ENCODE measurements around the gene MIF.
"Not testable (repeated sequence)": the region's sequence is repeated elsewhere in the genome, so short reads cannot be mapped to it uniquely, and the experiment has no call there.

Gene MIF

GRCh38 chr22:23903328-23903971, 9.3 kb downstream of the MIF start:
- Histone ChIP-seq H3K36me3 (ENCODE audit: insufficient read depth, low read length) (no peaks in the 10 kb centered on the region), H3K9ac (ENCODE audit: low read depth, low read length) (no peak overlapping the region), H3K4me3 (ENCODE audit: low read length) (no peak overlapping the region), H3K4me1 (ENCODE audit: insufficient read depth, low read length) (peaks cover 13% of the 10 kb centered on the region), H3K9me3 (ENCODE audit: insufficient read depth, low read depth, low read length) (0 out of 2 replicates have a peak, but pooled peaks cover 4% of the 10 kb centered on the region), H3K27ac (ENCODE audit: low read depth, low read length) (no peak overlapping the region), H3K27me3 (ENCODE audit: insufficient read depth, low read length) (no peaks in the 10 kb centered on the region)
- 94% methylated on average over 8 of the region's 8 CpGs for WGBS

- H3K27me3 ChIP-seq (ENCODE audit: insufficient read depth, low read length) = no peaks in the 10 kb centered on the region
- 0 out of 2 replicates have a peak, but pooled peaks cover 4% of the 10 kb centered on the region for H3K9me3 ChIP-seq (ENCODE audit: insufficient read depth, low read depth, low read length)
- no peak overlapping the region for H3K27ac ChIP-seq (ENCODE audit: low read depth, low read length)
- peaks cover 25% of the 10 kb centered on the region for H3K4me1 ChIP-seq (ENCODE audit: insufficient read depth, low read length)
- no peak overlapping the region for H3K4me3 ChIP-seq (ENCODE audit: low read length)
- H3K9ac ChIP-seq (ENCODE audit: low read depth, low read length) = no peak overlapping the region
- no peaks in the 10 kb centered on the region for H3K36me3 ChIP-seq (ENCODE audit: insufficient read depth, low read length)
- 91% methylated on average over 5 of the region's 5 CpGs for WGBS
Measured at GRCh38 chr22:23904573-23905254, 10.5 kb downstream of the MIF start.

GRCh38 chr22:23906641-23907040, 12.5 kb downstream of the MIF start:
- Histone ChIP-seq H3K27me3 (ENCODE audit: insufficient read depth, low read length) (no peaks in the 10 kb centered on the region), H3K9me3 (ENCODE audit: insufficient read depth, low read depth, low read length) (no peaks in the 10 kb centered on the region), H3K27ac (ENCODE audit: low read depth, low read length) (no peak overlapping the region), H3K9ac (ENCODE audit: low read depth, low read length) (no peak overlapping the region), H3K4me3 (ENCODE audit: low read length) (no peak overlapping the region), H3K4me1 (ENCODE audit: insufficient read depth, low read length) (peaks cover 27% of the 10 kb centered on the region), H3K36me3 (ENCODE audit: insufficient read depth, low read length) (no peaks in the 10 kb centered on the region)
- WGBS = 93% methylated on average over 4 of the region's 4 CpGs

GRCh38 chr22:23907423-23907822, 13.2 kb downstream of the MIF start:
- not testable (repeated sequence) for H3K27ac ChIP-seq (ENCODE audit: low read depth, low read length); H3K4me3 ChIP-seq (ENCODE audit: low read length); H3K36me3 ChIP-seq (ENCODE audit: insufficient read depth, low read length); H3K9me3 ChIP-seq (ENCODE audit: insufficient read depth, low read depth, low read length); H3K9ac ChIP-seq (ENCODE audit: low read depth, low read length); H3K27me3 ChIP-seq (ENCODE audit: insufficient read depth, low read length)
- WGBS = 41% methylated on average over 8 of the region's 10 CpGs
- H3K4me1 ChIP-seq (ENCODE audit: insufficient read depth, low read length) = peaks cover 27% of the 10 kb centered on the region

- WGBS = 73% methylated on average over 10 of the region's 11 CpGs
- H3K9me3 ChIP-seq (ENCODE audit: insufficient read depth, low read depth, low read length) = no peaks in the 10 kb centered on the region; the same call in 1 of the 2 replicates
- no peaks in the 10 kb centered on the region for H3K36me3 ChIP-seq (ENCODE audit: insufficient read depth, low read length)
- no peak overlapping the region for H3K4me3 ChIP-seq (ENCODE audit: low read length)
- peaks cover 31% of the 10 kb centered on the region for H3K4me1 ChIP-seq (ENCODE audit: insufficient read depth, low read length)
- H3K27ac ChIP-seq (ENCODE audit: low read depth, low read length) = peak overlapping the region; percentile 30; the same call in 1 of the 2 replicates
- H3K27me3 ChIP-seq (ENCODE audit: insufficient read depth, low read length) = no peaks in the 10 kb centered on the region
- H3K9ac ChIP-seq (ENCODE audit: low read depth, low read length) = no peak overlapping the region
Measured at GRCh38 chr22:23908587-23909205, 14.5 kb downstream of the MIF start.

- no peaks in the 10 kb centered on the region for H3K36me3 ChIP-seq (ENCODE audit: insufficient read depth, low read length)
- H3K9ac ChIP-seq (ENCODE audit: low read depth, low read length) = no peak overlapping the region
- no peak overlapping the region for H3K4me3 ChIP-seq (ENCODE audit: low read length)
- 84% methylated on average over 6 of the region's 6 CpGs for WGBS
- H3K9me3 ChIP-seq (ENCODE audit: insufficient read depth, low read depth, low read length) = no peaks in the 10 kb centered on the region; the same call in 1 of the 2 replicates
- peaks cover 31% of the 10 kb centered on the region for H3K4me1 ChIP-seq (ENCODE audit: insufficient read depth, low read length)
- H3K27ac ChIP-seq (ENCODE audit: low read depth, low read length) = no peak overlapping the region
- H3K27me3 ChIP-seq (ENCODE audit: insufficient read depth, low read length) = no peaks in the 10 kb centered on the region
Measured at GRCh38 chr22:23909296-23909898, 15.2 kb downstream of the MIF start.

- no peak overlapping the region for H3K9ac ChIP-seq (ENCODE audit: low read depth, low read length)
- H3K27me3 ChIP-seq (ENCODE audit: insufficient read depth, low read length) = no peaks in the 10 kb centered on the region
- no peaks in the 10 kb centered on the region; the same call in 1 of the 2 replicates for H3K9me3 ChIP-seq (ENCODE audit: insufficient read depth, low read depth, low read length)
- WGBS = 90% methylated on average over 3 of the region's 3 CpGs
- H3K27ac ChIP-seq (ENCODE audit: low read depth, low read length) = no peak overlapping the region
- H3K4me3 ChIP-seq (ENCODE audit: low read length) = no peak overlapping the region
- peaks cover 31% of the 10 kb centered on the region for H3K4me1 ChIP-seq (ENCODE audit: insufficient read depth, low read length)
- H3K36me3 ChIP-seq (ENCODE audit: insufficient read depth, low read length) = no peaks in the 10 kb centered on the region
Measured at GRCh38 chr22:23910496-23911190, 16.5 kb downstream of the MIF start.

- no peak overlapping the region for H3K4me3 ChIP-seq (ENCODE audit: low read length)
- 96% methylated on average over 9 of the region's 12 CpGs for WGBS
- H3K9me3 ChIP-seq (ENCODE audit: insufficient read depth, low read depth, low read length) = no peaks in the 10 kb centered on the region; the same call in 1 of the 2 replicates
- H3K4me1 ChIP-seq (ENCODE audit: insufficient read depth, low read length) = peaks cover 31% of the 10 kb centered on the region
- no peaks in the 10 kb centered on the region for H3K36me3 ChIP-seq (ENCODE audit: insufficient read depth, low read length)
- H3K27me3 ChIP-seq (ENCODE audit: insufficient read depth, low read length) = no peaks in the 10 kb centered on the region
- no peak overlapping the region for H3K9ac ChIP-seq (ENCODE audit: low read depth, low read length)
- no peak overlapping the region for H3K27ac ChIP-seq (ENCODE audit: low read depth, low read length)
Measured at GRCh38 chr22:23911318-23911980, 17.3 kb downstream of the MIF start.

- Histone ChIP-seq H3K36me3 (ENCODE audit: insufficient read depth, low read length) (no peaks in the 10 kb centered on the region), H3K9me3 (ENCODE audit: insufficient read depth, low read depth, low read length) (no peaks in the 10 kb centered on the region; the same call in 1 of the 2 replicates), H3K4me3 (ENCODE audit: low read length) (no peak overlapping the region), H3K27me3 (ENCODE audit: insufficient read depth, low read length) (no peaks in the 10 kb centered on the region), H3K27ac (ENCODE audit: low read depth, low read length) (no peak overlapping the region), H3K4me1 (ENCODE audit: insufficient read depth, low read length) (peaks cover 25% of the 10 kb centered on the region), H3K9ac (ENCODE audit: low read depth, low read length) (no peak overlapping the region)
- 95% methylated on average over 9 of the region's 9 CpGs for WGBS
Measured at GRCh38 chr22:23912293-23912903, 18.2 kb downstream of the MIF start.

- H3K27me3 ChIP-seq (ENCODE audit: insufficient read depth, low read length) = no peaks in the 10 kb centered on the region
- H3K9ac ChIP-seq (ENCODE audit: low read depth, low read length) = peak overlapping the region; percentile 70
- H3K9me3 ChIP-seq (ENCODE audit: insufficient read depth, low read depth, low read length) = no peaks in the 10 kb centered on the region; the same call in 1 of the 2 replicates
- H3K4me1 ChIP-seq (ENCODE audit: insufficient read depth, low read length) = peaks cover 20% of the 10 kb centered on the region
- H3K4me3 ChIP-seq (ENCODE audit: low read length) = peak overlapping the region; percentile 57
- peak overlapping the region; percentile 78; the same call in 1 of the 2 replicates for H3K27ac ChIP-seq (ENCODE audit: low read depth, low read length)
- 55% methylated on average over 1 of the region's 1 CpG for WGBS
- H3K36me3 ChIP-seq (ENCODE audit: insufficient read depth, low read length) = no peaks in the 10 kb centered on the region
Measured at GRCh38 chr22:23913306-23913660, 19.1 kb downstream of the MIF start.

All from HUES64 (cell line).